ENCODE results near the gene OSBPL10.

OSBPL10 gene

DNA sequence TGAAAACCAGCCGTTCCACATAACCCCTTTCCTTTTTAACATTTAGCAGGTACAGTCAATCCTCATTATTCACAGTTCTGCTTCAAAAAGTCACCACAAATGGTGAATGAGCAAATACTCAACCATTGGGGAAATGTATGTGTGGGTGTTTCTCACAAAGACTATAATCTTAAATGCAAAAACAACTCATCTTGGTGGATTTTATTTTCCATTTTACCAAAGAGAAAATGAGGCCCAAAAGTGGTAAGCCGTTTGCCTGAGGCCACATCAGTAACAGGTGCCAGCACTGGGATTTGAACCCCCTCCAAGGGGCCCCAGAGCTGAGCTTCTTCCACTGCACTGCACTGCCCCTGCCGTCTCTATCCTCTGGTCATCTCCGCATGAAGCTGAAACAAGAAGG is 208.8 kb downstream of the OSBPL10 start:
- no peak for DNase-seq (ENCODE audit: low spot score)
- in situ Hi-C loops (cut with MboI; ENCODE audit: low pct_unique_long_range_greater_than_20kb, low sequenced_read_pairs, unreplicated experiment), result no loop called here
- no peak for TF ChIP-seq CTCF (IDR thresholded peaks at IDR 0.05; ENCODE audit: extremely low read depth, insufficient read depth, missing control alignments)

DNA sequence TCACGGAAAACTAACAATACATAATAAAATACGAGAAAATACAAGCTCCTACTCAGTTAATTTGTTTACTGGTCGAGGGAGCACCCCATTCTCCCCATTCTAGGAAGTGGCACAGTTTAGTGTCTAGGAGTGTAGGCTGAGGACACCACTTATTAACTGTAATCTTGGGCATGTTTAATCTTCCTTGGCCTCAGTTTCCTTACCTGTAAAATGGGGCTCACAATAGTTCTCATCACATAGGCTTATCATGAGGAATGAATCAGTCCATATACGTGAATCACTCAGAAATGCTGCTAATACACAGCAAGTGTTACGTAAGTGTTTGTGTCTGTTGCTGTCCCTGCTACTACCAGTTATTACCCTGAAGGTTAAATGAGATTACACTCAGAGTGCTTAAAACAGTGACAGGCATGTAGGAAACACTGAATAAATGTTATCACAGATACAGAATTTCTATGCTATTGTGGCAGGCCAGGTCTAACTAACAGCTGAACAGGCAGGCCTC is 210.2 kb downstream of the OSBPL10 start:
- in situ Hi-C loops (cut with MboI; ENCODE audit: low pct_unique_long_range_greater_than_20kb, low sequenced_read_pairs, unreplicated experiment), result no loop called here
- no peak for TF ChIP-seq CTCF (IDR thresholded peaks at IDR 0.05; ENCODE audit: extremely low read depth, insufficient read depth, missing control alignments)
- DNase-seq (ENCODE audit: low spot score), result no peak

DNA sequence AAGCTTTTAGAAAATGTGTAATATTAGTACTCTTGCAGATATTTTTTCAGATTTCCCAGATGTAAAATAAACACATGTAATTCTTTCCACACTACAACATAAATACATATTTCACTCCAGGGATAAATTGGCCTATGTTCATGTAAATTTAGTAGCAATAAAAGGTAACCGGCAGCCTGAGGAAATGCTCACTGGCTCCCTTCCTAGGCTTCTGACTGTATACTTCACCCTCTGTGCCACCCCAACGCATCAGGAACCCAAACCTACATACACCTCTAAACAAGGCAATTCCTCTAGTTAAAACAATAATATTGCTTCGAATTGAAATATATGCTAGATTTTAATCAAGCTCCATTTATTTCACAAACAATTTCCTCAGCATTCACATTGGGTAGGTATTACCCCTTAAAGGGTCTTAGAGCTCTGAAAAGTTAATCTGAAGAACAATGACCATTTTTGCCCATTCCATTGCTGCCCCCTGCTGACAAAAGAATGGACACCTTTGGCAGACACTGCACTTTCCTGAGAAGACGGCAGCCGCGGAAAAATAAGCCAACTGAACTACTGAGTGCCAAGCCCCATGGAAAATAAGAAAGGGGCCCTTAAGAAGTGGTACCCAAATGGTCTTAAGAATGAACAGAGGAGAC is 212.5 kb downstream of the OSBPL10 start:
- in situ Hi-C loops (cut with MboI; ENCODE audit: low pct_unique_long_range_greater_than_20kb, low sequenced_read_pairs, unreplicated experiment), result no loop called here
- peak; percentile 12 for DNase-seq (ENCODE audit: low spot score)
- TF ChIP-seq CTCF (IDR thresholded peaks at IDR 0.05; ENCODE audit: extremely low read depth, insufficient read depth, missing control alignments), result peak; percentile 74

DNA sequence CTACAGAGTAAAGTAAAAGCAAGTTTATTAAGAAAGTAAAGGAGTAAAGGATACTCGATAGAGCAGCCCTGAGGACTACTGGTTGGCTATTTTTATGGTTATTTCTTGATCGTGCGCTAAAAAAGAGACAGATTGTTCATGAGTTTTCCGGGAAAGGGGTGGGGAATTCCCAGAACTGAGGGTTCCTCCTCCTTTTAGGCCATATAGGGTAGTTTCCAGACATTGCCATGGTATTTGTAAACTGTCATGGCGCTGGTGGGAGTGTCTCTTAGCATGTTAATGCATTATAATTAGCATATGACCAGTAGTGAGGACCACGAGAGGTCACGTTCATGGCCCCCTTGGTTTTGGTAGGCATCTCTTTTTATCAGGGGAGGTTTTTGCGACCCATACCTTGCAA is 213.1 kb downstream of the OSBPL10 start:
- in situ Hi-C loops (cut with MboI; ENCODE audit: low pct_unique_long_range_greater_than_20kb, low sequenced_read_pairs, unreplicated experiment), result no loop called here
- DNase-seq (ENCODE audit: low spot score), result no peak
- no peak for TF ChIP-seq CTCF (IDR thresholded peaks at IDR 0.05; ENCODE audit: extremely low read depth, insufficient read depth, missing control alignments)

DNA sequence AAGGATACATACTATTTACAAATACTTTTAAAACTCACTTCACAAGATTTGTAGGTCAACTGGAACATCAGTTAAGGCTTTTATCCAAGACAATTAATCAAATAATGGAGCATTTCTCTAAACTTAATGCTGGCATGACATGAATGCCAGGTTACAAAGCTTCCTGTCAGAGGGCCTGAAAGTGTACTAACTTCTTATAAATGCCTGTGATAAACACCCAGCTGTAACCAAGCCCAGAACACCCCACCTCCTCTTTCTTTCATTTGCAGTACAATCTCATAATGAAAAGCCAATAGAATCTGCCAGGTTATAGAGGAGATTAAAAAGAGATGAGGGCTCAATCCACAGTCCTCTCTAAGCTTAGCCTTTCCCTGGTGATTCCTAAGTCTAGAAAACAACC is 214.4 kb downstream of the OSBPL10 start:
- DNase-seq (ENCODE audit: low spot score), result no peak
- in situ Hi-C loops (cut with MboI; ENCODE audit: low pct_unique_long_range_greater_than_20kb, low sequenced_read_pairs, unreplicated experiment), result no loop called here
- no peak for TF ChIP-seq CTCF (IDR thresholded peaks at IDR 0.05; ENCODE audit: extremely low read depth, insufficient read depth, missing control alignments)

DNA sequence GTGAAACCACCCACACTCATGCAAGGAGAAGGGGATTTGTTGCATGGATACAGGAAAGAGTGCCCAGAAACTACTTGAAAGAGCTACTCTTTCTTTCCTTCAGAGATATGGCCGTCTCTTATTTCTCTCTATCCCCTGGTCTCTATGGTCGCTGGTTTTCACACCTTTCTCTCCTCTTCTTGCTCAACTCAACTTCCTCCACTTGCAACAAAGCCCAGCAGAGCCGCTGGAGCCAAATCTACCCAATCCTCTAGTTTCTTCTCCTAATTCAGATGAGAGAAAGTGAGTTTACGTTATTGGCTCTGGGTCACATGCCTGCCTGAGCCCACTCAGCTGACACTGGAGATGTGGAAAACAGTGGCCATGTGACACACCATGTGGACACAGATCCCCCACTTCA is 215.2 kb downstream of the OSBPL10 start:
- in situ Hi-C loops (cut with MboI; ENCODE audit: low pct_unique_long_range_greater_than_20kb, low sequenced_read_pairs, unreplicated experiment), result no loop called here
- no peak for DNase-seq (ENCODE audit: low spot score)
- TF ChIP-seq CTCF (IDR thresholded peaks at IDR 0.05; ENCODE audit: extremely low read depth, insufficient read depth, missing control alignments), result no peak

All from GM13977 (cell line).